Measurements from ENCODE around the gene SLC7A9.
"Not testable (repeated sequence)": the region's sequence is repeated elsewhere in the genome, so short reads cannot be mapped to it uniquely, and the experiment has no call there.

Gene SLC7A9

DNA sequence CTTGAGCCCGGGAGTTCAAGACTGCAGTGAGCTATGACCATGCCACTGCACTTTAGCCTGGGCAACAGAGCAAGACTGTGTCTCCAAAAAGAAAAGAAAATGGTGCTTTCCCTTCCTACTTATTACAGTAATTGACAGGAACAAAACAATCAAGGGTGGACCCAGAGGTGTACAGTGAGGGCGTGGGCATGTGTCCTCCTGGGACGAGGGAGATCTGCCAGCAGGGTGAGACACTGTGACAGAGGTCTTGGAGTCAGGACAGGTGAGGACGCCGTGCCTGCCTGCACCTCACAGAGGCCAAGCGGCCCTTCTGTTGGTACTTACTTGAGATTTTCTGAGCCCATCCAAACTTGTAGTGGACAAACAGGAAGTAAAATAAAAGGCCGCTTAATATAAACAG is 36.7 kb downstream of the SLC7A9 start:
- H3K9me3 ChIP-seq (ENCODE audit: control extremely low read depth in 1 of 5, control insufficient read depth in 4 of 5, insufficient read depth in 2 of 5, low read depth in 1 of 5, low read length in 4 of 5); H3K4me1 ChIP-seq (ENCODE audit: control extremely low read depth in 1 of 4, control insufficient read depth in 4 of 4, insufficient read depth in 4 of 4, low read length in 3 of 4); H3K27ac ChIP-seq (ENCODE audit: insufficient read depth in 1 of 2, low read depth in 1 of 2, low read length in 2 of 2, poor library complexity in 1 of 2, severe bottlenecking in 2 of 2); H3K27me3 ChIP-seq (replicated peaks in 2 of 5; ENCODE audit: control insufficient read depth in 4 of 5, insufficient read depth in 5 of 5, low read length in 4 of 5); H3K36me3 ChIP-seq (ENCODE audit: control insufficient read depth in 4 of 4, insufficient read depth in 4 of 4, low read length in 3 of 4); POLR2A ChIA-PET; H3K4me3 ChIP-seq (ENCODE audit: control insufficient read depth in 1 of 7, extremely low read depth in 1 of 7, insufficient read depth in 4 of 7, low read depth in 2 of 7, low read length in 6 of 7); DNase-seq: not testable (repeated sequence)
- WGBS (ENCODE audit: insufficient coverage) = 99% methylated on average over 7 of the region's 7 CpGs
- CTCF ChIA-PET = interaction anchor here (0.6 kb wide), 1 partner anchor 291 kb away, joined by 3 read pairs; no protein-coding TSS in a partner anchor

DNA sequence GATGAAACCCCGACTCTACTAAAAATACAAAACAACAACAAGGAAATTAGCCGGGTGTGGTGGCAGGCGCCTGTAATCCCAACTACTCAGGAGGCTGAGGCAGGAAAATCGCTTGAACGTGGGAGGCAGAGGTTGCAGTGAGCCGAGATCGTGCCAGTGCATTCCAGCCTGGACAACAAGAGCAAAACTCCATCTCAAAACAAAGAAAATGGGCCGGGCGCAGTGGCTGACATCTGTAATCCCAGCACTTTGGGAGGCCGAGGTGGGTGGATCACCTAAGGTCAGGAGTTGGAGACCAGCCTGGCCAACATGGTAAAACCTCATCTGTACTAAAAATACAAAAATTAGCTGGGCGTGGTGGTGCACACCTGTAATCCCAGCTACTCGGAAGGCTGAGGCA is 37.5 kb downstream of the SLC7A9 start:
- H3K9me3 ChIP-seq (ENCODE audit: control extremely low read depth in 1 of 5, control insufficient read depth in 4 of 5, insufficient read depth in 2 of 5, low read depth in 1 of 5, low read length in 4 of 5); DNase-seq; H3K4me1 ChIP-seq (ENCODE audit: control extremely low read depth in 1 of 4, control insufficient read depth in 4 of 4, insufficient read depth in 4 of 4, low read length in 3 of 4); POLR2A ChIA-PET; H3K27me3 ChIP-seq (replicated peaks in 2 of 5; ENCODE audit: control insufficient read depth in 4 of 5, insufficient read depth in 5 of 5, low read length in 4 of 5); H3K36me3 ChIP-seq (ENCODE audit: control insufficient read depth in 4 of 4, insufficient read depth in 4 of 4, low read length in 3 of 4); H3K4me3 ChIP-seq (ENCODE audit: control insufficient read depth in 1 of 7, extremely low read depth in 1 of 7, insufficient read depth in 4 of 7, low read depth in 2 of 7, low read length in 6 of 7); H3K27ac ChIP-seq (ENCODE audit: insufficient read depth in 1 of 2, low read depth in 1 of 2, low read length in 2 of 2, poor library complexity in 1 of 2, severe bottlenecking in 2 of 2); CTCF ChIA-PET: not testable (repeated sequence)
- 97% methylated on average over 10 of the region's 12 CpGs for WGBS (ENCODE audit: insufficient coverage)

DNA sequence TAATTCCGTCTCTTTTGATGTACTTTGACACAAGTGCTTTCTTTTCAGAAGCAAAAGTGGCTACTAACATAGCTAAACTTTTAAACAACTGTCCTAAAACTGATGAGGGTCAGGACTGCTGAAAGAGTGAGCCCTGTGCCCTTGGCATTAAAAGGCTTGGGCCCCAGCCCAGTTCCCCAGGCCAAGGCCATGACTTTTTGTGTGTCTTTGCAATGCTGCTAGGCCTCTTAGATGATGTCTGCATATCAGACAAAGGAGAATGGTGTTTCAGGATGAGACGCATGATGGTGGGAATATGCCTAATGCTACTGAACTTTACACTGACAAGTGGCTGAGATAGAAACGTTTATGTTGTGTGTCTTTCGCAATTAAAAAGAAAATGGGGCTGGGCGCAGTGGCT is 38.0 kb downstream of the SLC7A9 start:
- H3K36me3 ChIP-seq (ENCODE audit: control insufficient read depth in 4 of 4, insufficient read depth in 4 of 4, low read length in 3 of 4) = no peaks in the 10 kb centered on the region
- H3K4me1 ChIP-seq (ENCODE audit: control extremely low read depth in 1 of 4, control insufficient read depth in 4 of 4, insufficient read depth in 4 of 4, low read length in 3 of 4) = no peaks in the 10 kb centered on the region
- H3K27ac ChIP-seq (ENCODE audit: insufficient read depth in 1 of 2, low read depth in 1 of 2, low read length in 2 of 2, poor library complexity in 1 of 2, severe bottlenecking in 2 of 2) = no peak overlapping the region
- H3K4me3 ChIP-seq (ENCODE audit: control insufficient read depth in 1 of 7, extremely low read depth in 1 of 7, insufficient read depth in 4 of 7, low read depth in 2 of 7, low read length in 6 of 7) = no peak overlapping the region
- H3K27me3 ChIP-seq (replicated peaks in 2 of 5; ENCODE audit: control insufficient read depth in 4 of 5, insufficient read depth in 5 of 5, low read length in 4 of 5) = peaks cover 0 to 1% (median 0%) of the 10 kb centered on the region in 5 experiments
- DNase-seq = no peak
- WGBS (ENCODE audit: insufficient coverage) = 97% methylated on average over 5 of the region's 5 CpGs
- ChIA-PET CTCF (no interaction called here), POLR2A (no interaction called here)
- H3K9me3 ChIP-seq (ENCODE audit: control extremely low read depth in 1 of 5, control insufficient read depth in 4 of 5, insufficient read depth in 2 of 5, low read depth in 1 of 5, low read length in 4 of 5) = peaks cover 0 to 4% (median 0%) of the 10 kb centered on the region in 5 experiments

DNA sequence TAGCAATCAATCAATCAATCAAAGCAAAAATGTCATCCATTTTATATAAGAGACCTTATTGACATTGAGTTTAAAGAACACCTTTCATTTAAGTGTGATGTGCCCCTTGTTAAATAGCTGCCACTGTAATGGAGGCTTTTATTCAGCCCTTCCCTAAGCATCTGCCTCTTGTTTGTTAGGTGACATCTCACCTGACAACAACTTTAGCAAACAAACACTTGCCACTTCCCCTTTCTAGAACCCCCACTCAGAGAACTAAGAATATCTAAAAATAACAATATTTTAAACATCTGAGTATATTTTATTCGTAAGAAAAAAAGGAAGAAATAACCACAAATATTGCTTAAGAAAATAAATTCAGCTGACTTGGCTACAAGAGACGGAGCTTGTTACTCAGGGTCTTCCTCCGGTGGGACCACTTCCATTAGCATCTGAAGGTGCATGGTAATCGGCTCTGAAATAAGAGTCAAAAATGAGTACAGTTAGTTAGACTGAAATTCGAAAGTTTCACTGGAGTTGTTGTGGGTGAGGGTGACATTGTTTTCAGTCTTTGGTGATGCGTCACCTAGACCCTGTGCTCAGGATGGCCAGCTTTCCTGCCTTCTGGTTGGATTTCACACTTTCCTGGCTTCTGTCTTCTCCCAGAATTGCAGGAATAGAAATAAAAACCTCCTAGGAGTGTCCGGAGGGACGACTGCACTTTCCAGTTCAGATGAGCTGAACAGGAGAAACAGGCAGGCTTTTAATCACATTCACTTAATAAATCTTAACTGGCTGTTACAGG is 39.1 kb downstream of the SLC7A9 start:
- Histone ChIP-seq H3K4me1 (ENCODE audit: control extremely low read depth in 1 of 4, control insufficient read depth in 4 of 4, insufficient read depth in 4 of 4, low read length in 3 of 4) (no peaks in the 10 kb centered on the region), H3K27ac (ENCODE audit: insufficient read depth in 1 of 2, low read depth in 1 of 2, low read length in 2 of 2, poor library complexity in 1 of 2, severe bottlenecking in 2 of 2) (no peak overlapping the region), H3K9me3 (ENCODE audit: control extremely low read depth in 1 of 5, control insufficient read depth in 4 of 5, insufficient read depth in 2 of 5, low read depth in 1 of 5, low read length in 4 of 5) (peaks cover 0 to 4% (median 0%) of the 10 kb centered on the region in 5 experiments), H3K36me3 (ENCODE audit: control insufficient read depth in 4 of 4, insufficient read depth in 4 of 4, low read length in 3 of 4) (no peaks in the 10 kb centered on the region), H3K27me3 (replicated peaks in 2 of 5; ENCODE audit: control insufficient read depth in 4 of 5, insufficient read depth in 5 of 5, low read length in 4 of 5) (peaks cover 0 to 3% (median 0%) of the 10 kb centered on the region in 5 experiments), H3K4me3 (ENCODE audit: control insufficient read depth in 1 of 7, extremely low read depth in 1 of 7, insufficient read depth in 4 of 7, low read depth in 2 of 7, low read length in 6 of 7) (no peak overlapping the region)
- no peak for DNase-seq
- ChIA-PET CTCF (no interaction called here), POLR2A (no interaction called here)
- 95% methylated on average over 4 of the region's 8 CpGs for WGBS (ENCODE audit: insufficient coverage)

DNA sequence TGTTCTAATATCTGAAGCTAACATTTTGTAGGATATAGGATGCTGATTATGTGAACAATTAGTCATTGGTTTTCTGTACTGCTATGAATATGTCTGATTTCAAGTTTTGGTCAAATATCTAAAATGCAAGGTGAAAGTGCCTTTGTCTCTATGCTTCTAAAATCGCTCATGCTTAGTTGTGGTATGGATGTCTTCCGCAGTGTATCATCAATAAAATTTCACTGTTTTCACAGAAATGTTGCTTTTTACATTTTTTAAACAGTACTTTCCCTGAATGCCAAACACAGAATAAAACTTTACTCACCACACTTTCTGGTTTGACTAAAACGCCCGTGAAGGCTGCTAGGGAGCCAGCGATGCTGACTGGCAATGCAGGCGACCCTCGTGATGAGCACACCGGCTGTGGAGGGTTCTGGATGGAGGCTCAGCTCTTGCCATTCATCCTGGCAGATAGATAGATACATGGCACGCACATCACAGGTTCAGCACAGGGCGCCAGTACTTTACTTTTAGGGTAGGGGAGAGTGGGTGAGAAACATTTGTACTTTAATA is 40.1 kb downstream of the SLC7A9 start:
- CTCF ChIA-PET = no interaction called here

DNA sequence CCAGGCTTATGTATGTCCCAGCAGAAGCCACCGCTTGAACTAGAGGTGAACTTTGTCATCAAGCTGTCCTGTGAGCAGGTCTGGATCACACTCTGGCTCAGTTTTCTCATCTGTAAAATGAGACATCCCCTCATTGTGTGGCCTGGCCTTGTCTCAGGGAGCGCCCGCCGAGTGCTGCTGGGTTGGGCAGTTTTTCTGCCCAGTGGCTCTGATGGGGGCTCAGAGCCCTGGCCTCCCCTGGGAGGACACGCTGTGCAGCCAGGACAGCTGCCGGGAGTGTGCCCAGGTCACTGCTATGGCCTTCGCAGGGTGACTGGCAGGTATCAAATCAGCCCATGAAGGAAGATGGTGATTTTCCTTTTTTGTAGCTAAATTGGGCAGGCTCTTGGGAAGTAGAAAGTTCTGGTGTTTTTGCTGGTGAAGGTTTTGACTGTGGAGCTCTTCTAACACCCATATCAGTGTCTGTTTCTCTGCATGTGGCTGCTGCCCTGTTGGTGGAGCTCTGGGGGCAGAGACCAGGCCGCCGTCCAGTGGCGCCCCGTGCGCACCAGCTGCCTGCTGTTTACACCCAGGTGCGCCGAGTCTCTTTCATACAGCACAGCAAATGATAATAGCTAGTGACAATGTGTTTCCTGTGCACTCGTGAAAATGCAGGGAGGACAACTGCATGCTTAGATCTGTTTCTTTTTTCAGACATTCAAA is 40.8 kb downstream of the SLC7A9 start:
- DNase-seq = no peak
- ChIA-PET CTCF (no interaction called here), POLR2A (no interaction called here)
- Histone ChIP-seq H3K4me1 (ENCODE audit: control extremely low read depth in 1 of 4, control insufficient read depth in 4 of 4, insufficient read depth in 4 of 4, low read length in 3 of 4) (peaks cover 0 to 5% (median 0%) of the 10 kb centered on the region in 4 experiments), H3K27me3 (replicated peaks in 2 of 5; ENCODE audit: control insufficient read depth in 4 of 5, insufficient read depth in 5 of 5, low read length in 4 of 5) (peaks cover 0 to 19% (median 6%) of the 10 kb centered on the region in 5 experiments), H3K9me3 (ENCODE audit: control extremely low read depth in 1 of 5, control insufficient read depth in 4 of 5, insufficient read depth in 2 of 5, low read depth in 1 of 5, low read length in 4 of 5) (peaks cover 0 to 4% (median 0%) of the 10 kb centered on the region in 5 experiments), H3K36me3 (ENCODE audit: control insufficient read depth in 4 of 4, insufficient read depth in 4 of 4, low read length in 3 of 4) (no peaks in the 10 kb centered on the region), H3K27ac (ENCODE audit: insufficient read depth in 1 of 2, low read depth in 1 of 2, low read length in 2 of 2, poor library complexity in 1 of 2, severe bottlenecking in 2 of 2) (no peak overlapping the region), H3K4me3 (ENCODE audit: control insufficient read depth in 1 of 7, extremely low read depth in 1 of 7, insufficient read depth in 4 of 7, low read depth in 2 of 7, low read length in 6 of 7) (no peak overlapping the region)
- 94% methylated on average over 14 of the region's 15 CpGs for WGBS (ENCODE audit: insufficient coverage)

More for the DNA sequence above, 40.1 kb downstream of the SLC7A9 start:
- Histone ChIP-seq H3K4me1 (ENCODE audit: control extremely low read depth in 1 of 4, control insufficient read depth in 4 of 4, insufficient read depth in 4 of 4, low read length in 3 of 4) (peaks cover 0 to 4% (median 0%) of the 10 kb centered on the region in 4 experiments), H3K36me3 (ENCODE audit: control insufficient read depth in 4 of 4, insufficient read depth in 4 of 4, low read length in 3 of 4) (no peaks in the 10 kb centered on the region), H3K9me3 (ENCODE audit: control extremely low read depth in 1 of 5, control insufficient read depth in 4 of 5, insufficient read depth in 2 of 5, low read depth in 1 of 5, low read length in 4 of 5) (peaks cover 0 to 4% (median 0%) of the 10 kb centered on the region in 5 experiments), H3K4me3 (ENCODE audit: control insufficient read depth in 1 of 7, extremely low read depth in 1 of 7, insufficient read depth in 4 of 7, low read depth in 2 of 7, low read length in 6 of 7) (no peak overlapping the region), H3K27me3 (replicated peaks in 2 of 5; ENCODE audit: control insufficient read depth in 4 of 5, insufficient read depth in 5 of 5, low read length in 4 of 5) (peaks cover 0 to 13% (median under 1%) of the 10 kb centered on the region in 5 experiments), H3K27ac (ENCODE audit: insufficient read depth in 1 of 2, low read depth in 1 of 2, low read length in 2 of 2, poor library complexity in 1 of 2, severe bottlenecking in 2 of 2) (no peak overlapping the region)
- POLR2A ChIA-PET = no interaction called here
- DNase-seq = no peak
- 100% methylated on average over 1 of the region's 10 CpGs for WGBS (ENCODE audit: insufficient coverage)

DNA sequence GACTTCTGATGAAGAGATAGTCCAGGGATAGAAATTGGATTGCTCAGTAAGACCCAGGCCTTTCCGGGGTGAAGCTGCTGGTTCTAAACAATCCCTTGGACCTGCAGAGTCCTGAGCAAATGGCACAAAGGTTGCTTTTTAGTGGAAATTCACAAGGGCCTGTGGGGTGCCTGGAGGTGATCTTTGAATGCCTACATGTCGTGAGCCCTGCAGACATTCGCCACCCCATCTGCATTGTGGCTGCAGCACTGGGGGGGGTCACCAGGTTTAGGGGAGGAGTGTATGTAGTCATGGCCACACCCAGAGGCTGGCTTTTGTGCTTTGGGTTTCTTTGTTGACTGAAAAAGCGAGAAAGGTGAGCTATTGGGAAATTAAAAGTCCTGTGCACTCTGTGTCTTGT is 41.4 kb downstream of the SLC7A9 start:
- peaks cover 0 to 5% (median 0%) of the 10 kb centered on the region in 4 experiments for H3K4me1 ChIP-seq (ENCODE audit: control extremely low read depth in 1 of 4, control insufficient read depth in 4 of 4, insufficient read depth in 4 of 4, low read length in 3 of 4)
- CTCF ChIA-PET = no interaction called here
- POLR2A ChIA-PET = no interaction called here
- WGBS (ENCODE audit: insufficient coverage) = 100% methylated on average over 4 of the region's 4 CpGs
- no peak overlapping the region for H3K4me3 ChIP-seq (ENCODE audit: control insufficient read depth in 1 of 7, extremely low read depth in 1 of 7, insufficient read depth in 4 of 7, low read depth in 2 of 7, low read length in 6 of 7)
- no peak overlapping the region for H3K27ac ChIP-seq (ENCODE audit: insufficient read depth in 1 of 2, low read depth in 1 of 2, low read length in 2 of 2, poor library complexity in 1 of 2, severe bottlenecking in 2 of 2)
- no peaks in the 10 kb centered on the region for H3K36me3 ChIP-seq (ENCODE audit: control insufficient read depth in 4 of 4, insufficient read depth in 4 of 4, low read length in 3 of 4)
- no peak for DNase-seq
- peaks cover 0 to 26% (median 8%) of the 10 kb centered on the region in 5 experiments for H3K27me3 ChIP-seq (replicated peaks in 2 of 5; ENCODE audit: control insufficient read depth in 4 of 5, insufficient read depth in 5 of 5, low read length in 4 of 5)
- H3K9me3 ChIP-seq (ENCODE audit: control extremely low read depth in 1 of 5, control insufficient read depth in 4 of 5, insufficient read depth in 2 of 5, low read depth in 1 of 5, low read length in 4 of 5) = peaks cover 0 to 4% (median 0%) of the 10 kb centered on the region in 5 experiments
